ENCODE measurements around the gene KLHDC8A. TPM values are rescaled to one million over a fixed set of nuclear protein-coding genes. Genes with fewer than 3 reads are reported as not detected.

Gene KLHDC8A
- total and polyA plus RNA-seq, 2 of the 13 experiments (the other 11 are each of a cell fraction or from before 2014, with no cell fraction given), result not detected

DNA sequence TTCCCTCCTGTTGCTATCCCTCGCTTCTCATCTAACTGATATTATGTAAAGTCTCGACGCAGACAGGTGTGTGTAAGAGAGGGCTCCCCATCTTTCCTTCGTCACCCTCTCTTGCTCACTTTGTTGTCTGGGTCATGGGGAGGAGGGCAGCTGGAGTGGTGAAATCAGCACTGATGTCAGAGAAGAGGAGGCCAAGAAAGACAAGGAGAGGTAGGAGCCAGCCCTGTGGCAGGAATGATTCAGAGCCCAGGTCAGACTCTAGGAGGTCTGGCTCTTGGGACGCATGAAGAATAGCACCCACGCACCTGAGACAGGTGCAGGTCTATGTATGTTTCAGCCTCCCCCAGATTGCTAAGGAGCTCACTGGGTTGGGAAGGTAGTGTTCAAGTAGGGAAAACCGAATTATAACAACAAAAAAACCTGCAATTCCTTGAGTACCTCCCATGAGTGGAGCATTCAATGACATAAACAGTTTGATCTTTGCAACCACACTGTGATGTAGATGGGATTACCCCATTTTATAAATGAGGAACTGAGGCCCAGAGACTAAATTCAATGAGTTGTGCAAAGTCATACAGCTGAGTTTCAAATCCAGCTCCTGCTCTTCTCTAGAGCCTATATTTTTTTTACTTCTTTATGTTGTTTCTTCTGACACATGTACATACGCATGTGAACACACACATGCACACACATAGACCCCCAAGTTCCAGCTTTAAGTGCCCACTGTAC is 45.6 kb downstream of the KLHDC8A start:
- DNase-seq (ENCODE audit: low spot score) (no peak), FAIRE-seq (no peak), ATAC-seq (no peak)
- Histone ChIP-seq H3K9me3 (ENCODE audit: low read length) (no peaks in the 10 kb centered on the region), H3K4me3 (replicated peaks in 1 of 3; ENCODE audit: insufficient read depth in 1 of 3, low read depth in 2 of 3, low read length in 3 of 3) (no peak overlapping the region), H3K4me1 (ENCODE audit: insufficient read depth, low read length) (peaks cover 31% of the 10 kb centered on the region), H3K4me2 (ENCODE audit: low read depth, low read length) (no peak overlapping the region), H4K20me1 (ENCODE audit: insufficient read depth, low read length) (no peaks in the 10 kb centered on the region), H3K27me3 (ENCODE audit: control insufficient read depth in 1 of 2, insufficient read depth in 2 of 2, low read length in 2 of 2) (no peaks in the 10 kb centered on the region), H3K27ac (ENCODE audit: extremely low read length, insufficient read depth, low read length) (no peak overlapping the region), H3K9ac (ENCODE audit: insufficient read depth, low read depth, low read length) (no peak overlapping the region), H2AFZ (ENCODE audit: low read length) (no peak overlapping the region), H3K79me2 (ENCODE audit: insufficient read depth, low read length) (peaks cover 17% of the 10 kb centered on the region), H3K36me3 (replicated peaks in 1 of 2; ENCODE audit: control insufficient read depth in 1 of 2, insufficient read depth in 2 of 2, low read length in 2 of 2) (peaks cover 24 to 45% of the 10 kb centered on the region in 2 experiments; a peak in 4 of 5 replicates)
- 96% methylated on average over 8 of the region's 8 CpGs for WGBS (ENCODE audit: low lambda C conversion rate)
- intact Hi-C loops (cut with micrococcal nuclease; ENCODE audit: unreplicated experiment) (no loop called here), in situ Hi-C loops (cut with HindIII; ENCODE audit: extremely low pct_ligation_motif_present, low pct_unique_long_range_greater_than_20kb) (no loop called here)
- CTCF ChIA-PET (ENCODE audit: low intra/inter-chr PET ratio, low total read pairs), result no interaction called here
- POLR2A ChIA-PET, result no interaction called here
- no TSS peak for BruUV-seq (replicated peaks)
- TF ChIP-seq, protein P1, sequence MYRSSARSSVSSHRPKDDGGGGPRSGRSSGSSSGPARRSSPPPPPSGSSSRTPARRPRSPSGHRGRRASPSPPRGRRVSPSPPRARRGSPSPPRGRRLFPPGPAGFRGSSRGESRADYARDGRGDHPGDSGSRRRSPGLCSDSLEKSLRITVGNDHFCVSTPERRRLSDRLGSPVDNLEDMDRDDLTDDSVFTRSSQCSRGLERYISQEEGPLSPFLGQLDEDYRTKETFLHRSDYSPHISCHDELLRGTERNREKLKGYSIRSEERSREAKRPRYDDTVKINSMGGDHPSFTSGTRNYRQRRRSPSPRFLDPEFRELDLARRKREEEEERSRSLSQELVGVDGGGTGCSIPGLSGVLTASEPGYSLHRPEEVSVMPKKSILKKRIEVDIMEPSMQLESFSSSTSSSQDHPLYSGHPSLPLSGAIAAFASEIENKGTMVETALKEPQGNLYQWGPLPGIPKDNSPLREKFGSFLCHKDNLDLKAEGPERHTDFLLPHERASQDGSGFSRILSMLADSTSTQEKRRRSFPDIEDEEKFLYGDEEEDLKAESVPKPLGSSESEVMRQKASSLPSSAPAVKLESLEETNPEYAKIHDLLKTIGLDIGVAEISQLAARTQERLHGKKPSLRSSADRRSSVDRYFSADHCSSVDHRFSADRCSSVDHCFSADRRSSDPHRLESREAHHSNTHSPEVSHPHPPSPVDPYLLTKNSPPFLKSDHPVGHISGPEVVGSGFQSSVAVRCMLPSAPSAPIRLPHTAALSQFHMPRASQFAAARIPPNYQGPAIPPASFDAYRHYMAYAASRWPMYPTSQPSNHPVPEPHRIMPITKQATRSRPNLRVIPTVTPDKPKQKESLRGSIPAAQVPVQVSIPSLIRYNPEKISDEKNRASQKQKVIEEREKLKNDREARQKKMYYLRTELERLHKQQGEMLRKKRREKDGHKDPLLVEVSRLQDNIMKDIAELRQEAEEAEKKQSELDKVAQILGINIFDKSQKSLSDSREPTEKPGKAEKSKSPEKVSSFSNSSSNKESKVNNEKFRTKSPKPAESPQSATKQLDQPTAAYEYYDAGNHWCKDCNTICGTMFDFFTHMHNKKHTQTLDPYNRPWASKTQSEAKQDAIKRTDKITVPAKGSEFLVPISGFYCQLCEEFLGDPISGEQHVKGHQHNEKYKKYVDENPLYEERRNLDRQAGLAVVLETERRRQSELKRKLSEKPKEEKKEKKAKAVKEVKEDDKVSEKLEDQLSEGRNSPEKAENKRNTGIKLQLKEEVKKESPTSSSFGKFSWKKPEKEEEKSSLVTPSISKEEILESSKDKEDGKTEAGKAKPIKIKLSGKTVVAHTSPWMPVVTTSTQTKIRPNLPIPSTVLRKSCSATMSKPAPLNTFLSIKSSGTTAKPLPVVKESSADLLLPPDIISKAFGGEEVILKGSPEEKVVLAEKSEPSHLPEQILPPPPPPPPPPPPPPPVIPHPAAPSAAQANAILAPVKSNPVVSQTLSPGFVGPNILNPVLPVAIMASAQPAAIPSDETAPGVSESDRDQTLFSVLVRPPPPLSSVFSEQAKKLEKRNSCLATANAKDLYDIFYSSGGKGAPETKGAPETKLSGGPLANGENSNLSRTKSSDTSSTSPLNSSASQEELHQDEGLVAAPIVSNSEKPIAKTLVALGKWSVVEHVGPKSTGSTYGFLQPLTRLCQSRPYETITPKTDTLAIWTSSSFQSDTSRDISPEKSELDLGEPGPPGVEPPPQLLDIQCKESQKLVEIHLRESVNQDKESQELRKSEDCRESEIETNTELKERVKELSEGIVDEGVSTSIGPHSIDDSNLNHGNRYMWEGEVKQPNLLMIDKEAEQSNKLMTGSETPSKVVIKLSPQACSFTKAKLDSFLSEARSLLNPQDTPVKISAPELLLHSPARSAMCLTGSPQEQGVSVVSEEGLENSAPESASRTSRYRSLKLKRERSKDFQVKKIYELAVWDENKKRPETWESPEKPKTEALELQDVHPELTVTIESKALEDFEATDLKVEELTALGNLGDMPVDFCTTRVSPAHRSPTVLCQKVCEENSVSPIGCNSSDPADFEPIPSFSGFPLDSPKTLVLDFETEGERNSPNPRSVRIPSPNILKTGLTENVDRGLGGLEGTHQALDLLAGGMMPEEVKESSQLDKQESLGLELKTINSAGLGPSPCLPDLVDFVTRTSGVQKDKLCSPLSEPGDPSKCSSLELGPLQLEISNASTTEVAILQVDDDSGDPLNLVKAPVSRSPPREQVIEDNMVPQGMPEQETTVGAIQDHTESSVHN (CRISPR knock-in tag; IDR thresholded peaks at IDR 0.05), result no peak
- TF ChIP-seq, protein P2, sequence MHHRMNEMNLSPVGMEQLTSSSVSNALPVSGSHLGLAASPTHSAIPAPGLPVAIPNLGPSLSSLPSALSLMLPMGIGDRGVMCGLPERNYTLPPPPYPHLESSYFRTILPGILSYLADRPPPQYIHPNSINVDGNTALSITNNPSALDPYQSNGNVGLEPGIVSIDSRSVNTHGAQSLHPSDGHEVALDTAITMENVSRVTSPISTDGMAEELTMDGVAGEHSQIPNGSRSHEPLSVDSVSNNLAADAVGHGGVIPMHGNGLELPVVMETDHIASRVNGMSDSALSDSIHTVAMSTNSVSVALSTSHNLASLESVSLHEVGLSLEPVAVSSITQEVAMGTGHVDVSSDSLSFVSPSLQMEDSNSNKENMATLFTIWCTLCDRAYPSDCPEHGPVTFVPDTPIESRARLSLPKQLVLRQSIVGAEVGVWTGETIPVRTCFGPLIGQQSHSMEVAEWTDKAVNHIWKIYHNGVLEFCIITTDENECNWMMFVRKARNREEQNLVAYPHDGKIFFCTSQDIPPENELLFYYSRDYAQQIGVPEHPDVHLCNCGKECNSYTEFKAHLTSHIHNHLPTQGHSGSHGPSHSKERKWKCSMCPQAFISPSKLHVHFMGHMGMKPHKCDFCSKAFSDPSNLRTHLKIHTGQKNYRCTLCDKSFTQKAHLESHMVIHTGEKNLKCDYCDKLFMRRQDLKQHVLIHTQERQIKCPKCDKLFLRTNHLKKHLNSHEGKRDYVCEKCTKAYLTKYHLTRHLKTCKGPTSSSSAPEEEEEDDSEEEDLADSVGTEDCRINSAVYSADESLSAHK (CRISPR knock-in tag; IDR thresholded peaks at IDR 0.05; ENCODE audit: borderline replicate concordance), result no peak
- TF ChIP-seq, protein P3, sequence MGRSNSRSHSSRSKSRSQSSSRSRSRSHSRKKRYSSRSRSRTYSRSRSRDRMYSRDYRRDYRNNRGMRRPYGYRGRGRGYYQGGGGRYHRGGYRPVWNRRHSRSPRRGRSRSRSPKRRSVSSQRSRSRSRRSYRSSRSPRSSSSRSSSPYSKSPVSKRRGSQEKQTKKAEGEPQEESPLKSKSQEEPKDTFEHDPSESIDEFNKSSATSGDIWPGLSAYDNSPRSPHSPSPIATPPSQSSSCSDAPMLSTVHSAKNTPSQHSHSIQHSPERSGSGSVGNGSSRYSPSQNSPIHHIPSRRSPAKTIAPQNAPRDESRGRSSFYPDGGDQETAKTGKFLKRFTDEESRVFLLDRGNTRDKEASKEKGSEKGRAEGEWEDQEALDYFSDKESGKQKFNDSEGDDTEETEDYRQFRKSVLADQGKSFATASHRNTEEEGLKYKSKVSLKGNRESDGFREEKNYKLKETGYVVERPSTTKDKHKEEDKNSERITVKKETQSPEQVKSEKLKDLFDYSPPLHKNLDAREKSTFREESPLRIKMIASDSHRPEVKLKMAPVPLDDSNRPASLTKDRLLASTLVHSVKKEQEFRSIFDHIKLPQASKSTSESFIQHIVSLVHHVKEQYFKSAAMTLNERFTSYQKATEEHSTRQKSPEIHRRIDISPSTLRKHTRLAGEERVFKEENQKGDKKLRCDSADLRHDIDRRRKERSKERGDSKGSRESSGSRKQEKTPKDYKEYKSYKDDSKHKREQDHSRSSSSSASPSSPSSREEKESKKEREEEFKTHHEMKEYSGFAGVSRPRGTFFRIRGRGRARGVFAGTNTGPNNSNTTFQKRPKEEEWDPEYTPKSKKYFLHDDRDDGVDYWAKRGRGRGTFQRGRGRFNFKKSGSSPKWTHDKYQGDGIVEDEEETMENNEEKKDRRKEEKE (IDR thresholded peaks at IDR 0.05), result no peak
- TF ChIP-seq, protein P4, sequence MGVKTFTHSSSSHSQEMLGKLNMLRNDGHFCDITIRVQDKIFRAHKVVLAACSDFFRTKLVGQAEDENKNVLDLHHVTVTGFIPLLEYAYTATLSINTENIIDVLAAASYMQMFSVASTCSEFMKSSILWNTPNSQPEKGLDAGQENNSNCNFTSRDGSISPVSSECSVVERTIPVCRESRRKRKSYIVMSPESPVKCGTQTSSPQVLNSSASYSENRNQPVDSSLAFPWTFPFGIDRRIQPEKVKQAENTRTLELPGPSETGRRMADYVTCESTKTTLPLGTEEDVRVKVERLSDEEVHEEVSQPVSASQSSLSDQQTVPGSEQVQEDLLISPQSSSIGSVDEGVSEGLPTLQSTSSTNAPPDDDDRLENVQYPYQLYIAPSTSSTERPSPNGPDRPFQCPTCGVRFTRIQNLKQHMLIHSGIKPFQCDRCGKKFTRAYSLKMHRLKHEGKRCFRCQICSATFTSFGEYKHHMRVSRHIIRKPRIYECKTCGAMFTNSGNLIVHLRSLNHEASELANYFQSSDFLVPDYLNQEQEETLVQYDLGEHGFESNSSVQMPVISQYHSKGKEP (CRISPR knock-in tag; IDR thresholded peaks at IDR 0.05), result no peak
- TF ChIP-seq ARNT (IDR thresholded peaks at IDR 0.05) (no peak), ZMAT3 (CRISPR knock-in tag; conservative IDR thresholded peaks at IDR 0.05) (no peak), HMG20B (CRISPR knock-in tag; conservative IDR thresholded peaks at IDR 0.05) (no peak), HMG20A (CRISPR knock-in tag; IDR thresholded peaks at IDR 0.05; ENCODE audit: borderline replicate concordance) (no peak)

Measured in HepG2 (cell line).